Spleen (tissue), 11 donors: Measurements from ENCODE around the gene FNBP1. TPM values are rescaled to one million over a fixed set of nuclear protein-coding genes. Genes with fewer than 3 reads are reported as not detected.
A peak's percentile ranks its signal among the peaks of the same experiment; 100 is the strongest.

Source experiments
- DNase-seq: peaks from one replicate; pipeline ENCODE4 v3.0.0-alpha.2; 2020
- H3K27ac ChIP-seq, 8 donors: fragments of 200-600 bp; sonication (generic) in 7 of 8; 1 replicate in 4 of 8; 2 replicates in 4 of 8; pipeline versions ENCODE4 v1.5.0 to v1.8.0; 2016 to 2021; ENCODE audit warnings: inconsistent platforms in 4 of 8, mild to moderate bottlenecking in 4 of 8, moderate library complexity in 1 of 8
- H3K27me3 ChIP-seq, 7 donors: fragments of 200-600 bp; sonication (generic) in 6 of 7; replicated peaks in 1 of 7; 1 replicate in 4 of 7; 2 replicates in 3 of 7; pipeline versions ENCODE4 v1.5.0 to v1.8.0; 2016 to 2021; ENCODE audit warnings: inconsistent platforms in 3 of 7, mild to moderate bottlenecking in 1 of 7
- H3K36me3 ChIP-seq, 6 donors: fragments of 200-600 bp; sonication (generic) in 5 of 6; 1 replicate in 4 of 6; 2 replicates in 2 of 6; pipeline versions ENCODE4 v1.5.0 to v1.8.0; 2016 to 2021; ENCODE audit warnings: inconsistent platforms in 2 of 6
- H3K4me1 ChIP-seq, 6 donors: fragments of 200-600 bp; sonication (generic) in 5 of 6; 1 replicate in 3 of 6; 2 replicates in 3 of 6; pipeline versions ENCODE4 v1.5.0 to v1.8.0; 2016 to 2021; ENCODE audit warnings: inconsistent platforms in 3 of 6
- H3K4me3 ChIP-seq, 8 donors: fragments of 200-600 bp; sonication (generic) in 7 of 8; 1 replicate in 4 of 8; 2 replicates in 4 of 8; pipeline versions ENCODE4 v1.5.0 to v1.8.0; 2016 to 2021; ENCODE audit warnings: inconsistent platforms in 4 of 8, mild to moderate bottlenecking in 4 of 8, moderate library complexity in 2 of 8
- H3K9me3 ChIP-seq, 8 donors: fragments of 200-600 bp; sonication (generic) in 7 of 8; 1 replicate in 4 of 8; 2 replicates in 4 of 8; pipeline versions ENCODE4 v1.5.0 to v1.8.0; 2016 to 2021; ENCODE audit warnings: inconsistent platforms in 4 of 8
- CTCF ChIP-seq, 11 experiments: fragments of 200-600 bp in 7 of 11; fragments of 450-650 bp in 4 of 11; sonication (generic) in 4 of 11; IDR thresholded peaks in 8 of 11; conservative IDR thresholded peaks in 3 of 11; 1 replicate in 7 of 11; 2 replicates in 4 of 11; pipeline versions ENCODE4 v1.4.0 to v1.8.0; 2016 to 2021; ENCODE audit warnings: antibody characterized with exemption in 11 of 11, inconsistent platforms in 4 of 11, mild to moderate bottlenecking in 1 of 11
- POLR2A ChIP-seq, 3 donors: fragments of 450-650 bp; IDR thresholded peaks; one replicate each; pipeline ENCODE4 v1.5.1; 2017; ENCODE audit warnings: antibody characterized with exemption in 3 of 3, mild to moderate bottlenecking in 1 of 3
- POLR2AphosphoS5 ChIP-seq, 3 donors: sonication (generic); formaldehyde crosslinking; IDR thresholded peaks; one replicate each; pipeline ENCODE4 v1.5.1; 2017; ENCODE audit warnings: antibody characterized with exemption in 3 of 3
- whole genome bisulfite sequencing, 5 donors: extraction: QIAGEN DNeasy Blood & Tissue Kit in 3 of 5; methylation state at CpG; one replicate each; pipeline versions ENCODE4 v1.1.5 to v1.1.7; 2013 to 2018; 5-methylcytosine and 5-hydroxymethylcytosine counted together
- intact Hi-C: fragments of 100-400 bp; cut with DNase I; formaldehyde crosslinking; loops from one replicate; pipeline ENCODE4 v1.15.0; 2023; ENCODE audit warnings: low total_unique reads
- polyA plus RNA-seq, 3 donors: library from polyadenylated mRNA; stranded (reverse); fragments of 200-250 nt; gene quantifications; one replicate each; pipeline ENCODE4 v1.2.1, GENCODE V29; 2013
- total RNA-seq, 7 donors: library from RNA; depleted of rRNA in 3 of 7; stranded (reverse); fragments of >200 nt in 3 of 7; fragmentation: NEBNext Ultra II Directional in 4 of 7; extraction: Animal tissue kit (Norgen Biotek cat#: 25700) in 4 of 7; gene quantifications; one replicate each; pipeline versions ENCODE4 v1.1.0 to v1.2.1, GENCODE V29; 2016 to 2021
- donor health status: healthy with polysubstance abuse.
- donor health status: DM: no; HTN: no; CAD: no; lungs with moderate emphysema.
- donor health status: DM: no; HTN: no; CAD: no.
- donor health status: Bipolar disorder and iron deficiency.
- donor health status: healthy.
- donor health status: DM: no; HTN: no; CAD: no.
- donor health status: DM: yes; HTN: yes; CAD: no.

The FNBP1 gene
- total and polyA plus RNA-seq, 10 donors, result 40.6 to 156 (median 146) TPM

DNA sequence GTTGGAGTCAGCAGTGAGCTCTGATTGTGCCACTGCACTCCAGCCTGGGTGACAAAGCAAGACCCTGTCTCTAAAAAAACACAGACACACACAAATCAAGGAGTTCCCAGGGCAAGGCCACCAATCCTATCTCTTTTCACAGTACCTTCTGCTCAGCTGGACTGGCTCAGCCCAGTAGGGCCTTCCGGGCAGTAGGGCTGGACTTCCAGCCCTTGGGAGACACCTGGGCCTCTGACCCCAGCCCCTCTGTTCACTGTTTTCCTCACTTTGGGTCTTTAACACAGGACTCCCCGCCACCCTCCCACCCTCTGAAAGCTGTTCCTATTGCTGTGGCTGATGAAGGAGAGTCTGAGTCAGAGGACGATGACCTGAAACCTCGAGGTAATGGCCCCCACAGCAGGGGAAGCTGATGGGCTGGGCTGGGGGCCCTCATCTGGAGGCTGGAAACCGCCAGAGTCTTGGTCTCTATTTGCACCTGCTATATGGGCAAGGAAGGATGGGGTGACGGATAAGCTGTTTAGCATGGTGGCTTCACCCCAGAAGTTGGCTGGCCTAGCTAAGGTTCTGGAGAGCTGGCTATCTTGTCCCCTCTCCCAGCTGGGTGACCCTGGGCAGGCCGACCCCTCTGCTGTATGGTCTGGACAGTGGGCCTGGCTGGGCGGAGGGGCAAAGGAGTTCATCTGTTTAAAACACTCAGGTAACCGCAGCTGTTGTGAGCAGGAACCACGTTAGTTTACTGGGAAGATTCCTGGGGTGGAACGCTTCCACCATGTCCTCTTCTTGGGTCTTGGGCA lies 182.1 kb downstream of the FNBP1 start:
- Histone ChIP-seq H3K4me1 (peaks cover 0 to 42% (median 20%) of the 10 kb centered on the region in 6 donors), H3K4me3 (no peak overlapping the region), H3K27me3 (no peaks in the 10 kb centered on the region), H3K9me3 (no peaks in the 10 kb centered on the region), H3K27ac (peak overlapping the region in 2 of 8 donors; percentile 18 to 42), H3K36me3 (peaks cover 5 to 97% (median 57%) of the 10 kb centered on the region in 6 donors)
- WGBS, 5 donors, result 58 to 74% (median 64%) methylated on average over 9 to 11 of the region's 11 CpGs
- no peak for TF ChIP-seq POLR2AphosphoS5 (IDR thresholded peaks at IDR 0.05)
- no peak for TF ChIP-seq POLR2A (IDR thresholded peaks at IDR 0.05)
- no peak for TF ChIP-seq CTCF (IDR thresholded peaks at IDR 0.05 in 8 of 11, conservative IDR thresholded peaks at IDR 0.05 in 3 of 11)
- intact Hi-C loops, result no loop called here
- no peak for DNase-seq

DNA sequence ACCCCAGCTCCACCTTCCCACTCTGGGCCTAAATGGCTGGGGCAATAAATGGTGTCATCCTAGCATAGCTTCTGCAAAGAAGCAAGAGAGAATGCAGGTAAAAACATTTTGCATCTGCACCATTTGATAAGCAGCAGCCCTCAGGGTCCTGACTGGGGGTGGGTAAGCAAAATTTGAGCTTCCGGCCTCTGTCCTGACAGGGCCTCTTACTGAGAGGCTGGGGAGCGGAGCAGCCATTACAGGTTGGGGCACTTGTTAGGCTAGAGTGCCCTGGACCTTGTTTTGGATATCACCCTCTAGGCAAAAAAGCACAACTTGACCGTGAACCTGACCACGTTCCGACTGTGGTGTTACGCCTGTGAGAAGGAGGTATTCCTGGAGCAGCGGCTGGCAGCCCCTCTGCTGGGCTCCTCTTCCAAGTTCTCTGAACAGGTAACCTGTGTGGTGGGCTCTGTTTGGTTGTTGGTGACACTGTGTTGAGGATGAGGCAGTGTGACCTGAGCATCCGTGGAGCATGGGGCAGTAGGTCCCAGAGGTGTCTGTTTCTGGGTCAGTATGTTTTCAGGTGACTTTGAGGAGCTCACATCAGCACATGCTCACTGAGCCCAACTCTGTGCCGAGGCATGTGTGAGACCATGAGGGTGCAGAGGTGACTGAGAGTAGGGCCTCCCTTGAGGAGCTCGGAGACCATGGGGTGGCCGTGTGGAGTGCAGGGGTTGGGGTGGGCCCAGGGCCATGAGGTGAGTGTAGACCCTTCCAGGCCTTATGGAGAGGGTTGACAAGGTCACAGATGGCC lies 184.6 kb downstream of the FNBP1 start:
- TF ChIP-seq POLR2AphosphoS5 (IDR thresholded peaks at IDR 0.05), result no peak
- no peak for TF ChIP-seq CTCF (IDR thresholded peaks at IDR 0.05 in 8 of 11, conservative IDR thresholded peaks at IDR 0.05 in 3 of 11)
- no peak for TF ChIP-seq POLR2A (IDR thresholded peaks at IDR 0.05)

GRCh38 chr9:129857207-129857606 lies 185.8 kb downstream of the FNBP1 start:
- H3K4me3 ChIP-seq, result no peak overlapping the region
- TF ChIP-seq POLR2A (IDR thresholded peaks at IDR 0.05), result no peak
- no peak for TF ChIP-seq CTCF (IDR thresholded peaks at IDR 0.05 in 8 of 11, conservative IDR thresholded peaks at IDR 0.05 in 3 of 11)
- no peak for TF ChIP-seq POLR2AphosphoS5 (IDR thresholded peaks at IDR 0.05)
- H3K27ac ChIP-seq, result no peak overlapping the region
- intact Hi-C loops, result no loop called here
- H3K4me1 ChIP-seq, result peaks cover 0 to 31% (median 6%) of the 10 kb centered on the region in 6 donors
- H3K36me3 ChIP-seq, result peaks cover 5 to 99% (median 72%) of the 10 kb centered on the region in 6 donors
- WGBS, 5 donors, result 90 to 93% (median 93%) methylated on average over 7 of the region's 7 CpGs
- no peak for DNase-seq
- no peaks in the 10 kb centered on the region for H3K9me3 ChIP-seq
- H3K27me3 ChIP-seq, result no peaks in the 10 kb centered on the region

More for the DNA sequence above, 184.6 kb downstream of the FNBP1 start:
- peaks cover 0 to 36% (median 16%) of the 10 kb centered on the region in 6 donors for H3K4me1 ChIP-seq
- no peak for DNase-seq
- H3K27ac ChIP-seq, result no peak overlapping the region
- H3K36me3 ChIP-seq, result peaks cover 5 to 99% (median 60%) of the 10 kb centered on the region in 6 donors
- H3K4me3 ChIP-seq, result no peak overlapping the region
- intact Hi-C loops, result no loop called here
- H3K9me3 ChIP-seq, result no peaks in the 10 kb centered on the region
- WGBS, 5 donors, result 85 to 94% (median 89%) methylated on average over 11 of the region's 11 CpGs
- H3K27me3 ChIP-seq, result no peaks in the 10 kb centered on the region
